Astrocyte of the spinal cord (primary cell): Measurements from ENCODE around the gene BAK1.

Experiments used
- DNase-seq: peaks from one replicate; pipeline ENCODE4 v3.0.0; 2011; ENCODE audit warnings: low read depth, low spot score
- H3K4me3 ChIP-seq: 2 replicates; pipeline ENCODE4 v1.5.1; 2011; ENCODE audit warnings: low read depth, mild to moderate bottlenecking, low read length, moderate library complexity
- CTCF ChIP-seq: IDR thresholded peaks from 2 replicates; pipeline ENCODE4 v1.5.1; 2012; ENCODE audit warnings: low read depth, mild to moderate bottlenecking, low read length, inconsistent platforms
- in situ Hi-C: cut with HindIII; loops from 2 replicates; pipeline ENCODE4 v1.10.0; 2017; ENCODE audit warnings: low sequenced_read_pairs

BAK1 gene

GRCh38 chr6:33579828-33580714, at the start of gene BAK1:
BAK1 (minus strand) TSS chr6:33580276; CDS start chr6:33577604, 2,672 bp downstream.
- in situ Hi-C loops = no loop called here

GRCh38 chr6:33628401-33628964, 48.4 kb upstream of the BAK1 start:
- H3K4me3 ChIP-seq = no peak overlapping the region
- DNase-seq = no peak
- in situ Hi-C loops = no loop called here
- TF ChIP-seq CTCF = no peak

More at GRCh38 chr6:33579828-33580714, at the start of gene BAK1:
- DNase-seq = peak; percentile 93
- TF ChIP-seq CTCF = peak; percentile 56
- H3K4me3 ChIP-seq = peak within 1 kb of the TSS; percentile 87

GRCh38 chr6:33627876-33628275, 47.8 kb upstream of the BAK1 start:
- in situ Hi-C loops = no loop called here
- no peak for DNase-seq
- no peak overlapping the region for H3K4me3 ChIP-seq
- TF ChIP-seq CTCF = no peak

DNA sequence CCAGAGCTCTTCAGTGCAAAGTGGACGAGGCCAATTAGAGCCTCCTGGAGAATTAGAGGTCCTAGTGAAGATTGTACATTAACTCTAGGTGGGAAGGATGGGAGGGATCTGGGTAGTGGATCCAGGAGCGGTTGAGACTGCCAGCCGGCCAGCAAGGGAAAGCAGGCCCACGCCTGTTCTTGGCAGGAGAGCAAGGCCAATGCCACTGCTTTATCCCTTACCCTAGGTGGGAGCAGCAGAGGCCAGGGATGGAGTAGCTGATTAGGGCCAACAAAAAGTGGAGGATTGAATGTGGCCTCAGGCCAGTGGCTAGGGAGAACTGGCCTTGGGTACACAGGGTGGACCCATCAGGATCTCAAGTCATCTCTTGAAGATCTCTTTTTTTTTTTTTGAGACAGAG, 44.8 kb upstream of the BAK1 start:
- no peak for TF ChIP-seq CTCF
- in situ Hi-C loops = no loop called here
- no peak for DNase-seq
- no peak overlapping the region for H3K4me3 ChIP-seq

DNA sequence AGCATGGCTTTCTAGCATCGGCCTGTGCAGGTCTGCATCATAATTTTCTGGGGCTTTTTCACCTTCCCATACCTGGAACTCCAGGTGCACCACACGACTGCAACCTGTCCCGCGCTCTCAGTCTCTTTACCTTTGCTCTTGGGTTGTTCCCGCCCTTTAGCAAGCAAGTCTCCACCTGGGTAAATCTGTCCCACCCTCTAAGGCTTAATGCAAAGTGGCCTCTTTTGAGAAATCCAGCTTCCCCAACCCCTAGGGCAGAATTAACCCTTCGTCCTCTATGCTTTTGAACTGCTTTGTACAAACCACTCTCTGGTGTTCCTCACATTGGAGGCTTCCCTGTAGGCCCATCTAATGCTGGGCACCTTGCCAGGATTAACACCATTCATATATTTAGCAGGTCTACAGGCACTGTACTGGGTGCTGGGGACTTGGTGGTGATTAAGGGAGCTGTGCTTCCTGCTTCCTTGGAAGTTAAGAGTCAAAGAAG, 43.9 kb upstream of the BAK1 start:
- H3K4me3 ChIP-seq = no peak overlapping the region
- in situ Hi-C loops = no loop called here
- DNase-seq = no peak
- TF ChIP-seq CTCF = no peak

- in situ Hi-C loops = no loop called here
- no peak for DNase-seq
- no peak for TF ChIP-seq CTCF
Observed at GRCh38 chr6:33622456-33623431, 42.7 kb upstream of the BAK1 start.

More at GRCh38 chr6:33622456-33623431, 42.7 kb upstream of the BAK1 start:
- peak overlapping the region; percentile 57 for H3K4me3 ChIP-seq
